Epithelial cell of esophagus (primary cell): Measurements from ENCODE around the gene ANKRD27.

Source experiments
- DNase-seq: peaks from one replicate; pipeline ENCODE4 v3.0.0; 2010; ENCODE audit warnings: low read depth
- H3K4me3 ChIP-seq: 2 replicates; pipeline ENCODE4 v1.5.1; 2011; ENCODE audit warnings: mild to moderate bottlenecking, low read length, control low read depth
- CTCF ChIP-seq: IDR thresholded peaks from 2 replicates; pipeline ENCODE4 v1.5.1; 2011; ENCODE audit warnings: low read depth, mild to moderate bottlenecking, low read length, control low read depth, inconsistent platforms; ENCODE audit not compliant: insufficient read depth; ENCODE audit errors: missing control alignments

ANKRD27 gene

DNA sequence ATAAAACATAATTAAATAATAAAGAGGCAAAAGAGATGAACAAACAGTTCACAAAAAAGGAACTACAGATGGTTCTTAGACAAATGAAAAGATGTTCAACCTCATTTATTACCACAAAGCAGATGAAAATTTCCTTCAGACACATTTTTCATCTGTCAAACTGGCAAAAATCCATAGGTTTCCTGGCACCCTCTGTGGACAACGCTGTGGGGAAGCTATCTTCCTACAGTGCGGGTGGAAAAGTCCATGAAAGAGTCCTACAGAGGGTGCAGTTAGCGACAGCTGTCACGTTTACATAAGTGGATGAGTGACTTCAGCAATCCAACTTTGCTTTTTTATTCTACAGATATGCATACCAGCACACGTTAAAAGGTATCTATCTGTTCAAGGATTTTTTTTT is 124.3 kb downstream of the ANKRD27 start:
- DNase-seq, result no peak
- no peak for TF ChIP-seq CTCF
- no peak overlapping the region for H3K4me3 ChIP-seq
